Tibial artery (tissue), 4 donors: Measurements from ENCODE around the gene LSP1.
A peak's percentile ranks its signal among the peaks of the same experiment; 100 is the strongest.
"Not testable (repeated sequence)": the region's sequence is repeated elsewhere in the genome, so short reads cannot be mapped to it uniquely, and the experiment has no call there.

ENCODE experiments used
- DNase-seq, 2 donors: peaks; one replicate each; pipeline ENCODE4 v3.0.0-alpha.2; 2019
- H3K27ac ChIP-seq, 2 donors: fragments of 200-600 bp; sonication (generic) in 1 of 2; 1 replicate in 1 of 2; 2 replicates in 1 of 2; pipeline ENCODE4 v1.5.1; 2018 to 2019; ENCODE audit warnings: mild to moderate bottlenecking in 1 of 2
- H3K27me3 ChIP-seq, 2 donors: fragments of 200-600 bp; sonication (generic) in 1 of 2; one replicate each; pipeline versions ENCODE4 v1.5.1 to v1.6.0; 2016 to 2019
- H3K36me3 ChIP-seq, 3 donors: fragments of 200-600 bp; sonication (generic) in 2 of 3; one replicate each; pipeline ENCODE4 v1.5.1; 2016 to 2019; ENCODE audit warnings: mild to moderate bottlenecking in 2 of 3
- H3K4me1 ChIP-seq, 4 donors: fragments of 200-600 bp; sonication (generic) in 2 of 4; 1 replicate in 3 of 4; 2 replicates in 1 of 4; pipeline ENCODE4 v1.5.1; 2016 to 2019
- H3K4me3 ChIP-seq, 2 donors: fragments of 200-600 bp; sonication (generic) in 1 of 2; 1 replicate in 1 of 2; 2 replicates in 1 of 2; pipeline ENCODE4 v1.5.1; 2018 to 2019; ENCODE audit warnings: mild to moderate bottlenecking in 2 of 2
- H3K9me3 ChIP-seq, 3 donors: fragments of 200-600 bp; sonication (generic) in 1 of 3; one replicate each; pipeline ENCODE4 v1.5.1; 2016 to 2019
- intact Hi-C: fragments of 100-400 bp; cut with DNase I; formaldehyde crosslinking; loops from one replicate; pipeline ENCODE4 v1.15.0; 2023; ENCODE audit warnings: low total_unique reads
- TF ChIP-seq, protein P1 (sequence below), 2 experiments: fragments of 200-600 bp in 1 of 2; fragments of 450-650 bp in 1 of 2; IDR thresholded peaks; one replicate each; pipeline ENCODE4 v1.5.1; 2017 to 2019; ENCODE audit warnings: antibody characterized with exemption in 2 of 2, mild to moderate bottlenecking in 1 of 2, moderate library complexity in 1 of 2

Gene LSP1

GRCh38 chr11:1882265-1883238, 29.7 kb downstream of the LSP1 start:
- Histone ChIP-seq H3K4me1 (peaks cover 0 to 32% (median 16%) of the 10 kb centered on the region in 4 donors), H3K27me3 (peaks cover 0 to 2% of the 10 kb centered on the region in 2 donors), H3K36me3 (peaks cover 0 to 15% (median 8%) of the 10 kb centered on the region in 3 donors), H3K4me3 (no peak overlapping the region), H3K9me3 (no peaks in the 10 kb centered on the region), H3K27ac (peak overlapping the region; percentile 41 to 79)
- TF ChIP-seq, protein P1, sequence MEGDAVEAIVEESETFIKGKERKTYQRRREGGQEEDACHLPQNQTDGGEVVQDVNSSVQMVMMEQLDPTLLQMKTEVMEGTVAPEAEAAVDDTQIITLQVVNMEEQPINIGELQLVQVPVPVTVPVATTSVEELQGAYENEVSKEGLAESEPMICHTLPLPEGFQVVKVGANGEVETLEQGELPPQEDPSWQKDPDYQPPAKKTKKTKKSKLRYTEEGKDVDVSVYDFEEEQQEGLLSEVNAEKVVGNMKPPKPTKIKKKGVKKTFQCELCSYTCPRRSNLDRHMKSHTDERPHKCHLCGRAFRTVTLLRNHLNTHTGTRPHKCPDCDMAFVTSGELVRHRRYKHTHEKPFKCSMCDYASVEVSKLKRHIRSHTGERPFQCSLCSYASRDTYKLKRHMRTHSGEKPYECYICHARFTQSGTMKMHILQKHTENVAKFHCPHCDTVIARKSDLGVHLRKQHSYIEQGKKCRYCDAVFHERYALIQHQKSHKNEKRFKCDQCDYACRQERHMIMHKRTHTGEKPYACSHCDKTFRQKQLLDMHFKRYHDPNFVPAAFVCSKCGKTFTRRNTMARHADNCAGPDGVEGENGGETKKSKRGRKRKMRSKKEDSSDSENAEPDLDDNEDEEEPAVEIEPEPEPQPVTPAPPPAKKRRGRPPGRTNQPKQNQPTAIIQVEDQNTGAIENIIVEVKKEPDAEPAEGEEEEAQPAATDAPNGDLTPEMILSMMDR (IDR thresholded peaks at IDR 0.05), result peak; percentile 74 to 80
- intact Hi-C loops, result loop anchor here (10.0 kb wide), 1 partner anchor 272 kb away; no protein-coding TSS in a partner anchor
- peak; percentile 64 to 84 for DNase-seq

DNA sequence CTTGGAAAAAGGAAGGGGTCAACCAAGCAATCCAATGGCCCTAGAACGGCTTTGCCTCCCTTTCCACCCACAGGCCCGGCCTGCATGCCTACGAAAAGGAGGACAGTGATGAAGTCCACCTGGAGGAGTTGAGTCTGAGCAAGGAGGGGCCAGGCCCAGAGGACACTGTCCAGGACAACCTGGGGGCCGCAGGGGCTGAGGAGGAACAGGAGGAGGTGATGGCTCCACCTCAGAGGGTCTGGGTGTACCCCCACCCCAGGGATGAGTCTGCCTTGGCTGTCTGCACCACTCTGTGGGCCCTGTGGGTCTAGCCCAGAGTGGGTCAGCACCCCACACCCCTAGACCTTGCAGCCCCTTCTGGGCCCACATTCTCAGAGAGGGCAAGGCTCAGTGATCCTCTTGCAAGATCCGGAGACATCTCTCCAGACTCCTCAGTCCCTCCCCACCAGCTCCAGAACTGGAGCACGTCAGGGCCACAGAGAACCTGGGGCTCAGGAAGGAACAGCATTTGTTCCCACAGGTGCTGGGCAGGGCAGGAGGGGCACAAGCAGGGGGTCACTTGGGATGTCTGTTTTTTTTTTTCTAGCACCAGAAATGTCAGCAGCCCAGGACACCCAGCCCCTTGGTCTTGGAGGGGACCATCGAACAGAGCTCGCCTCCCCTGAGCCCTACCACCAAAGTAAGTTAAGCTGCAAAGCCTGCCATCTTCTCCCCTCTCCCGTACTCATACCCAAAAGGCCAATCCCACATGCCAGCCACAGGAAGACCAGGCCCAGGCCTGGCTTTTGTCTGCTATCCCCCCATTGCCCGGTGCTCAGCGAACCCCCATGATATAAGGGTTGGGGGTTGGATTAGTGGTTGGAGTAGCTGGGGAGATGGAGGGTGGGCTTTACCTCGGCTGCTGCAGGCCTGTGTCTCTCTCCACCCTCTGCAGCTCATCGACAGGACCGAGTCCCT, 30.7 kb downstream of the LSP1 start:
- no peak overlapping the region for H3K27ac ChIP-seq
- H3K27me3 ChIP-seq, result peaks cover 0 to 2% of the 10 kb centered on the region in 2 donors
- TF ChIP-seq, protein P1 (IDR thresholded peaks at IDR 0.05), result no peak
- peaks cover 0 to 29% (median 14%) of the 10 kb centered on the region in 4 donors for H3K4me1 ChIP-seq
- H3K9me3 ChIP-seq, result no peaks in the 10 kb centered on the region
- DNase-seq, result peak in 1 of 2 donors; percentile 48
- no peak overlapping the region for H3K4me3 ChIP-seq
- intact Hi-C loops, result loop anchor here (10.0 kb wide), 1 partner anchor 271 kb away; no protein-coding TSS in a partner anchor
- peaks cover 0 to 23% (median 8%) of the 10 kb centered on the region in 3 donors for H3K36me3 ChIP-seq

GRCh38 chr11:1884303-1884700, 31.4 kb downstream of the LSP1 start:
- peaks cover 0 to 30% (median 8%) of the 10 kb centered on the region in 3 donors for H3K36me3 ChIP-seq
- H3K9me3 ChIP-seq, result no peaks in the 10 kb centered on the region
- H3K4me3 ChIP-seq, result no peak overlapping the region
- DNase-seq, result peak in 1 of 2 donors; percentile 40
- peaks cover 0 to 2% of the 10 kb centered on the region in 2 donors for H3K27me3 ChIP-seq
- no peak overlapping the region for H3K27ac ChIP-seq
- H3K4me1 ChIP-seq, result peaks cover 0 to 29% (median 14%) of the 10 kb centered on the region in 4 donors
- TF ChIP-seq, protein P1 (IDR thresholded peaks at IDR 0.05), result no peak
- intact Hi-C loops, result loop anchor here (10.0 kb wide), 1 partner anchor 270 kb away; no protein-coding TSS in a partner anchor

DNA sequence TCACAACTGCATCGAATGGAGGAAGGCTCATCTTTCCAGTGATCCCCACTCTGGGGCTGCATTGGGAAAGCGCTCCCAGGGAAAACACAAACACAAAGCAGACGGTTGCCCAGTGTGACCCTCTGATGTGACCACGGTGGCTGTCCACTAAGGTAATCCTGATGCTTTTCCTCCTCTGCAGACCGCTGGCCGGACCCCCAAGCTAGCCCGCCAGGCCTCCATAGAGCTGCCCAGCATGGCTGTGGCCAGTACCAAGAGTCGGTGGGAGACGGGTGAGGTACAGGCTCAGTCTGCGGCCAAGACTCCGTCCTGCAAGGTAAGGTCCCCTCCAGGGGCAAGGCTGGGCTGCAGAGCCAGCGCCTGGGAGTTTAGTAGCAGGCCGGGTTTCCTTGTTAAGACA, 33.7 kb downstream of the LSP1 start:
- H3K9me3 ChIP-seq, DNase-seq, H3K27ac ChIP-seq, H3K4me3 ChIP-seq: not testable (repeated sequence)
- Histone ChIP-seq H3K4me1 (peaks cover 0 to 11% (median 9%) of the 10 kb centered on the region in 4 donors), H3K36me3 (peaks cover 0 to 36% (median 8%) of the 10 kb centered on the region in 3 donors), H3K27me3 (peaks cover 0 to 17% of the 10 kb centered on the region in 2 donors)
- intact Hi-C loops, result loop anchor here (2.0 to 10.0 kb wide), 2 partner anchors 46 to 268 kb away; no protein-coding TSS in a partner anchor

DNA sequence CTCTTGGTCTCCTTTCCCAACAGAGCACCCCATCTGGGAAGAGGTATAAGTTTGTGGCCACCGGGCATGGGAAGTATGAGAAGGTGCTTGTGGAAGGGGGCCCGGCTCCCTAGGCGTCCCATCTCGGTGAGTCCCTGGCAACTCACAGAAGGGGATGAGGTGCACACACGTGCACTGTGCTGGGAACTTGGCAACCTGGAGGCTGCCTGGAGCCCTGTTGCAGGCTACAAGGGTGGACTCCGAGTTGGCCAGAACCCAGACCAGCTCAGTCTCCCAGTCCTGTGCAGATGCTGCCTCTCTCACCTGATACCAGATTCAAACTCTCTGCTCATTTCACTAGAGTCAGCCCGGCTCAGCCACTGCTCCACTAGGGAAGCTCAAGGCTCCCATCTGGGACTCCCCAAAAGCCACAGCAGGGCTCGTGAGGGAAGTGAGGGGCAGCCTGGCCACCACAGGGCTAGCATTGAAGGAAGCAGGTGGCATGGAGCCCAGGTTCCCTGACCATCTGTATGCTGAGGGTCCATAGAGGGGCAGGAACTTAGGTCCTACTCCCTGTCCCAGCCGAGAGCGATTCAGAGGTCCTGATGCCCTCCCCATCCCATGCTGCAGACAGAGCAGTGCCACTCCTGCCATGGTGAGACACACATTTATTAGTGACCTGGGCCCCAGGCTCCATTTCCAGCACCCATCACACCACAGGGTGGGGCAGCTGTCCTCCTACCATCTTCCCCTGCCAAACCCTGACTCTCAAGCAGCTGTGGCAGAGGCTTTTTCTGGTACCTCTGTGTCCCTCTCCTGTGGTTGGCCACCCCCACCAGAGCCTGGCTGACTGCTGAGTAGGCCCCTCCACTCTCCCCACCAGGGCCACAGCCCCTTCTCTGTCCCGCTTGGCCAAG, 34.8 kb downstream of the LSP1 start:
- DNase-seq, result no peak
- TF ChIP-seq, protein P1 (IDR thresholded peaks at IDR 0.05), result no peak
- peaks cover 0 to 5% (median 0%) of the 10 kb centered on the region in 4 donors for H3K4me1 ChIP-seq
- intact Hi-C loops, result loop anchor here (2.0 to 10.0 kb wide), 2 partner anchors 47 to 267 kb away; no protein-coding TSS in a partner anchor
- H3K9me3 ChIP-seq, result no peaks in the 10 kb centered on the region
- H3K36me3 ChIP-seq, result peaks cover 0 to 36% (median 8%) of the 10 kb centered on the region in 3 donors
- no peak overlapping the region for H3K27ac ChIP-seq
- H3K27me3 ChIP-seq, result peaks cover 0 to 15% of the 10 kb centered on the region in 2 donors
- H3K4me3 ChIP-seq, result no peak overlapping the region
